Measurements from ENCODE around the gene ATOH8. TPM values are rescaled to one million over a fixed set of nuclear protein-coding genes. Genes with fewer than 3 reads are reported as not detected.

ATOH8 gene
- total RNA-seq, 1 experiment from 2014 or later, result 0.20 TPM

- H3K23ac ChIP-seq (ENCODE audit: insufficient read length, low read depth, low read length), result no peak overlapping the region
- H3K27me3 Mint-ChIP-seq (ENCODE audit: low read depth), result peaks cover 94% of the 10 kb centered on the region
- no peak overlapping the region for H3K4me3 Mint-ChIP-seq
- H3K14ac ChIP-seq (ENCODE audit: insufficient read depth, low read length), result no peak overlapping the region
- no CpG with 5 or more reads among the region's 9 CpGs for WGBS (ENCODE audit: extremely low coverage, insufficient read length, low lambda C conversion rate)
- H4K8ac ChIP-seq (replicated peaks; ENCODE audit: insufficient read length, low read depth, low read length), result no peak overlapping the region
- H3K23me2 ChIP-seq (ENCODE audit: insufficient read length, low read depth, low read length, poor library complexity, severe bottlenecking), result peaks cover 3% of the 10 kb centered on the region
- no peaks in the 10 kb centered on the region; a peak in 1 of 7 replicates for H3K36me3 Mint-ChIP-seq (ENCODE audit: insufficient read depth in 1 of 3, low read depth in 3 of 3)
- no peak overlapping the region for H3K4me2 ChIP-seq (ENCODE audit: insufficient read depth, insufficient read length, low read length)
- no peak overlapping the region for H3K27ac Mint-ChIP-seq
- H4K20me1 ChIP-seq (ENCODE audit: control insufficient read depth, insufficient read depth, insufficient read length), result no peaks in the 10 kb centered on the region
- H3K9me3 ChIP-seq (ENCODE audit: control insufficient read depth, low read depth, low read length), result no peaks in the 10 kb centered on the region
- no peak overlapping the region for H2AFZ ChIP-seq (ENCODE audit: low read length)
- no peaks in the 10 kb centered on the region for H3K4me1 ChIP-seq (ENCODE audit: insufficient read depth, low read length)
- H2AK5ac ChIP-seq (ENCODE audit: insufficient read length, low read length), result no peak overlapping the region
- no peaks in the 10 kb centered on the region for H3K79me1 ChIP-seq (ENCODE audit: insufficient read depth, low read depth, low read length, poor library complexity, severe bottlenecking)
- peaks cover 5 to 10% of the 10 kb centered on the region in 2 experiments; a peak in 3 of 4 replicates for H3K4me1 Mint-ChIP-seq
- no peak overlapping the region for H2BK12ac ChIP-seq (ENCODE audit: insufficient read length, low read depth, low read length)
- no peak overlapping the region for H2BK5ac ChIP-seq (ENCODE audit: insufficient read length, low read length)
- H3K4ac ChIP-seq (ENCODE audit: low read depth, low read length), result no peak overlapping the region
- H3K9me3 Mint-ChIP-seq, result no peaks in the 10 kb centered on the region
- no peak overlapping the region for H4K5ac ChIP-seq (ENCODE audit: insufficient read length, low read depth, low read length)
- no peak overlapping the region for H4K91ac ChIP-seq (ENCODE audit: insufficient read length, low read depth, low read length)
- no peak overlapping the region for H2BK120ac ChIP-seq (ENCODE audit: low read depth, low read length, poor library complexity, severe bottlenecking)
- no peak overlapping the region for H2BK15ac ChIP-seq (ENCODE audit: low read depth, low read length)
- no peaks in the 10 kb centered on the region for H3K79me2 ChIP-seq (ENCODE audit: insufficient read depth, low read length)
- H3K27me3 ChIP-seq (ENCODE audit: insufficient read depth, low read length), result peaks cover 24% of the 10 kb centered on the region
- TF ChIP-seq, protein P1, sequence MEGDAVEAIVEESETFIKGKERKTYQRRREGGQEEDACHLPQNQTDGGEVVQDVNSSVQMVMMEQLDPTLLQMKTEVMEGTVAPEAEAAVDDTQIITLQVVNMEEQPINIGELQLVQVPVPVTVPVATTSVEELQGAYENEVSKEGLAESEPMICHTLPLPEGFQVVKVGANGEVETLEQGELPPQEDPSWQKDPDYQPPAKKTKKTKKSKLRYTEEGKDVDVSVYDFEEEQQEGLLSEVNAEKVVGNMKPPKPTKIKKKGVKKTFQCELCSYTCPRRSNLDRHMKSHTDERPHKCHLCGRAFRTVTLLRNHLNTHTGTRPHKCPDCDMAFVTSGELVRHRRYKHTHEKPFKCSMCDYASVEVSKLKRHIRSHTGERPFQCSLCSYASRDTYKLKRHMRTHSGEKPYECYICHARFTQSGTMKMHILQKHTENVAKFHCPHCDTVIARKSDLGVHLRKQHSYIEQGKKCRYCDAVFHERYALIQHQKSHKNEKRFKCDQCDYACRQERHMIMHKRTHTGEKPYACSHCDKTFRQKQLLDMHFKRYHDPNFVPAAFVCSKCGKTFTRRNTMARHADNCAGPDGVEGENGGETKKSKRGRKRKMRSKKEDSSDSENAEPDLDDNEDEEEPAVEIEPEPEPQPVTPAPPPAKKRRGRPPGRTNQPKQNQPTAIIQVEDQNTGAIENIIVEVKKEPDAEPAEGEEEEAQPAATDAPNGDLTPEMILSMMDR (conservative IDR thresholded peaks at IDR 0.05), result no peak
- no peak overlapping the region for H3K56ac ChIP-seq (ENCODE audit: insufficient read length, low read depth, low read length)
- no peak overlapping the region for H3K27ac ChIP-seq (ENCODE audit: insufficient read length, low read depth, low read length)
- no peak overlapping the region for H3T11ph ChIP-seq (ENCODE audit: low read length)
- H3K18ac ChIP-seq (ENCODE audit: insufficient read length, low read depth, low read length), result no peak overlapping the region
- no peak overlapping the region for H3K9ac ChIP-seq (ENCODE audit: extremely low read depth, insufficient read length, low read length)
- no peak overlapping the region for H2BK20ac ChIP-seq (ENCODE audit: low read depth, low read length, poor library complexity, severe bottlenecking)
- DNase-seq, result no peak
Measured at GRCh38 chr2:85748039-85748734, 5.6 kb upstream of the ATOH8 start.
